ENCODE data around the gene PADI1.
A peak's percentile ranks its signal among the peaks of the same experiment; 100 is the strongest.

Gene PADI1

GRCh38 chr1:17204546-17205440, at the start of gene PADI1:
PADI1 (plus strand) TSS chr1:17205128; CDS start chr1:17205218, 90 bp downstream.
- DNase-seq (ENCODE audit: low read depth, low spot score): no peak

GRCh38 chr1:17155257-17155920, 49.5 kb upstream of the PADI1 start:
- peak; percentile 25 for DNase-seq (ENCODE audit: low read depth, low spot score)

GRCh38 chr1:17156108-17156507, 48.8 kb upstream of the PADI1 start:
- DNase-seq (ENCODE audit: low read depth, low spot score): no peak

GRCh38 chr1:17158961-17159360, 46.0 kb upstream of the PADI1 start:
- DNase-seq (ENCODE audit: low read depth, low spot score): peak; percentile 37

GRCh38 chr1:17161137-17161740, 43.7 kb upstream of the PADI1 start:
- DNase-seq (ENCODE audit: low read depth, low spot score): no peak

GRCh38 chr1:17161926-17162800, 42.8 kb upstream of the PADI1 start:
- no peak for DNase-seq (ENCODE audit: low read depth, low spot score)

GRCh38 chr1:17162941-17163340, 42.0 kb upstream of the PADI1 start:
- DNase-seq (ENCODE audit: low read depth, low spot score): peak; percentile 32

- no peak for DNase-seq (ENCODE audit: low read depth, low spot score)
Observed at GRCh38 chr1:17163371-17163770, 41.6 kb upstream of the PADI1 start.

- DNase-seq (ENCODE audit: low read depth, low spot score): no peak
Observed at GRCh38 chr1:17163789-17164666, 40.9 kb upstream of the PADI1 start.

GRCh38 chr1:17165823-17166222, 39.1 kb upstream of the PADI1 start:
- no peak for DNase-seq (ENCODE audit: low read depth, low spot score)

GRCh38 chr1:17167041-17167785, 37.7 kb upstream of the PADI1 start:
- DNase-seq (ENCODE audit: low read depth, low spot score): peak; percentile 62

- no peak for DNase-seq (ENCODE audit: low read depth, low spot score)
Observed at GRCh38 chr1:17167786-17168090, 37.2 kb upstream of the PADI1 start.

- peak; percentile 89 for DNase-seq (ENCODE audit: low read depth, low spot score)
Observed at GRCh38 chr1:17168091-17168876, 36.6 kb upstream of the PADI1 start.

GRCh38 chr1:17170571-17170970, 34.4 kb upstream of the PADI1 start:
- peak; percentile 72 for DNase-seq (ENCODE audit: low read depth, low spot score)

- DNase-seq (ENCODE audit: low read depth, low spot score): no peak
Observed at GRCh38 chr1:17173217-17173616, 31.7 kb upstream of the PADI1 start.

- DNase-seq (ENCODE audit: low read depth, low spot score): no peak
Observed at GRCh38 chr1:17176306-17177061, 28.4 kb upstream of the PADI1 start.

GRCh38 chr1:17177651-17178050, 27.3 kb upstream of the PADI1 start:
- no peak for DNase-seq (ENCODE audit: low read depth, low spot score)

GRCh38 chr1:17181781-17182464, 23.0 kb upstream of the PADI1 start:
- no peak for DNase-seq (ENCODE audit: low read depth, low spot score)

Data from astrocyte of the hippocampus (primary cell).